Measurements from ENCODE around the gene ATF6.

ATF6 gene

GRCh38 chr1:161978011-161978790 is 212.1 kb downstream of the ATF6 start:
- no peak for DNase-seq

- DNase-seq: no peak
These were observed 215.0 kb downstream of the ATF6 start for GRCh38 chr1:161981126-161981525.

GRCh38 chr1:161981735-161982506 is 215.8 kb downstream of the ATF6 start:
- no peak for DNase-seq

GRCh38 chr1:161982507-161982895 is 216.4 kb downstream of the ATF6 start:
- no peak for DNase-seq

GRCh38 chr1:161982917-161983316 is 216.8 kb downstream of the ATF6 start:
- no peak for DNase-seq

GRCh38 chr1:161983725-161984124 is 217.6 kb downstream of the ATF6 start:
- DNase-seq: no peak

GRCh38 chr1:161985301-161985822 is 219.2 kb downstream of the ATF6 start:
- DNase-seq: no peak

GRCh38 chr1:161986328-161986727 is 220.2 kb downstream of the ATF6 start:
- no peak for DNase-seq

GRCh38 chr1:161987303-161987702 is 221.2 kb downstream of the ATF6 start:
- DNase-seq: no peak

- no peak for DNase-seq
These were observed 221.8 kb downstream of the ATF6 start for GRCh38 chr1:161987872-161988271.

- DNase-seq: no peak
These were observed 222.3 kb downstream of the ATF6 start for GRCh38 chr1:161988413-161988812.

GRCh38 chr1:161989108-161989507 is 223.0 kb downstream of the ATF6 start:
- no peak for DNase-seq

GRCh38 chr1:161989786-161990185 is 223.7 kb downstream of the ATF6 start:
- no peak for DNase-seq

GRCh38 chr1:161993576-161993975 is 227.5 kb downstream of the ATF6 start:
- DNase-seq: no peak

GRCh38 chr1:161994175-161994668 is 228.1 kb downstream of the ATF6 start:
- DNase-seq: no peak

GRCh38 chr1:161997152-161997551 is 231.0 kb downstream of the ATF6 start:
- DNase-seq: no peak

- no peak for DNase-seq
These were observed 232.7 kb downstream of the ATF6 start for GRCh38 chr1:161998811-161999210.

- DNase-seq: no peak
These were observed 233.4 kb downstream of the ATF6 start for GRCh38 chr1:161999301-162000052.

GRCh38 chr1:162000053-162000420 is 233.9 kb downstream of the ATF6 start:
- DNase-seq: no peak

- DNase-seq: no peak
These were observed 237.1 kb downstream of the ATF6 start for GRCh38 chr1:162003061-162003829.

- DNase-seq: no peak
These were observed 237.7 kb downstream of the ATF6 start for GRCh38 chr1:162003830-162004215.

GRCh38 chr1:162004441-162004950 is 238.4 kb downstream of the ATF6 start:
- DNase-seq: no peak

All from activated gamma-delta T cell treated with Interleukin-2 at 50 U/mL for 16 hours (primary cell).